ENCODE results near the gene CALN1.

CALN1 gene

GRCh38 chr7:72055426-72055825 is 356.7 kb downstream of the CALN1 start:
- H3K9ac ChIP-seq (ENCODE audit: low read length): no peak overlapping the region
- no peaks in the 10 kb centered on the region for H3K27me3 ChIP-seq (ENCODE audit: low read depth, low read length)
- H3K27ac ChIP-seq (ENCODE audit: low read length): no peak overlapping the region
- no peak overlapping the region for H2AFZ ChIP-seq (ENCODE audit: low read depth, low read length)
- no peaks in the 10 kb centered on the region for H3K79me2 ChIP-seq (ENCODE audit: low read length)
- H3K36me3 ChIP-seq (replicated peaks; ENCODE audit: low read depth, low read length): no peaks in the 10 kb centered on the region
- no peak overlapping the region for H3K4me3 ChIP-seq (ENCODE audit: low read length)
- no peaks in the 10 kb centered on the region for H3K9me3 ChIP-seq (ENCODE audit: insufficient read depth, low read length)
- TF ChIP-seq EZH2phosphoT487 (IDR thresholded peaks at IDR 0.05; ENCODE audit: low read depth): no peak
- TF ChIP-seq, protein P1, sequence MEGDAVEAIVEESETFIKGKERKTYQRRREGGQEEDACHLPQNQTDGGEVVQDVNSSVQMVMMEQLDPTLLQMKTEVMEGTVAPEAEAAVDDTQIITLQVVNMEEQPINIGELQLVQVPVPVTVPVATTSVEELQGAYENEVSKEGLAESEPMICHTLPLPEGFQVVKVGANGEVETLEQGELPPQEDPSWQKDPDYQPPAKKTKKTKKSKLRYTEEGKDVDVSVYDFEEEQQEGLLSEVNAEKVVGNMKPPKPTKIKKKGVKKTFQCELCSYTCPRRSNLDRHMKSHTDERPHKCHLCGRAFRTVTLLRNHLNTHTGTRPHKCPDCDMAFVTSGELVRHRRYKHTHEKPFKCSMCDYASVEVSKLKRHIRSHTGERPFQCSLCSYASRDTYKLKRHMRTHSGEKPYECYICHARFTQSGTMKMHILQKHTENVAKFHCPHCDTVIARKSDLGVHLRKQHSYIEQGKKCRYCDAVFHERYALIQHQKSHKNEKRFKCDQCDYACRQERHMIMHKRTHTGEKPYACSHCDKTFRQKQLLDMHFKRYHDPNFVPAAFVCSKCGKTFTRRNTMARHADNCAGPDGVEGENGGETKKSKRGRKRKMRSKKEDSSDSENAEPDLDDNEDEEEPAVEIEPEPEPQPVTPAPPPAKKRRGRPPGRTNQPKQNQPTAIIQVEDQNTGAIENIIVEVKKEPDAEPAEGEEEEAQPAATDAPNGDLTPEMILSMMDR (IDR thresholded peaks at IDR 0.05; ENCODE audit: low read depth, low read length): no peak
- no peaks in the 10 kb centered on the region for H3K4me1 ChIP-seq (ENCODE audit: low read length)
- no peaks in the 10 kb centered on the region for H4K20me1 ChIP-seq (ENCODE audit: insufficient read depth, low read length)
- H3K4me2 ChIP-seq (ENCODE audit: low read length): no peak overlapping the region

- Histone ChIP-seq H3K27me3 (ENCODE audit: low read depth, low read length) (no peaks in the 10 kb centered on the region), H3K36me3 (replicated peaks; ENCODE audit: low read depth, low read length) (no peaks in the 10 kb centered on the region), H3K27ac (ENCODE audit: low read length) (no peak overlapping the region), H3K4me3 (ENCODE audit: low read length) (no peak overlapping the region), H3K9me3 (ENCODE audit: insufficient read depth, low read length) (no peaks in the 10 kb centered on the region), H3K4me1 (ENCODE audit: low read length) (no peaks in the 10 kb centered on the region), H2AFZ (ENCODE audit: low read depth, low read length) (no peak overlapping the region), H4K20me1 (ENCODE audit: insufficient read depth, low read length) (no peaks in the 10 kb centered on the region), H3K4me2 (ENCODE audit: low read length) (no peak overlapping the region), H3K9ac (ENCODE audit: low read length) (no peak overlapping the region), H3K79me2 (ENCODE audit: low read length) (no peaks in the 10 kb centered on the region)
- TF ChIP-seq EZH2phosphoT487 (IDR thresholded peaks at IDR 0.05; ENCODE audit: low read depth): no peak
- TF ChIP-seq, protein P1 (IDR thresholded peaks at IDR 0.05; ENCODE audit: low read depth, low read length): no peak
Observed at GRCh38 chr7:72053292-72053691, 358.8 kb downstream of the CALN1 start.

- Histone ChIP-seq H3K4me2 (ENCODE audit: low read length) (no peak overlapping the region), H3K4me1 (ENCODE audit: low read length) (no peaks in the 10 kb centered on the region), H2AFZ (ENCODE audit: low read depth, low read length) (no peak overlapping the region), H3K4me3 (ENCODE audit: low read length) (no peak overlapping the region), H3K36me3 (replicated peaks; ENCODE audit: low read depth, low read length) (no peaks in the 10 kb centered on the region), H4K20me1 (ENCODE audit: insufficient read depth, low read length) (no peaks in the 10 kb centered on the region), H3K27ac (ENCODE audit: low read length) (no peak overlapping the region), H3K79me2 (ENCODE audit: low read length) (no peaks in the 10 kb centered on the region), H3K27me3 (ENCODE audit: low read depth, low read length) (no peaks in the 10 kb centered on the region), H3K9ac (ENCODE audit: low read length) (no peak overlapping the region), H3K9me3 (ENCODE audit: insufficient read depth, low read length) (no peaks in the 10 kb centered on the region)
- TF ChIP-seq, protein P1 (IDR thresholded peaks at IDR 0.05; ENCODE audit: low read depth, low read length): no peak
- no peak for TF ChIP-seq EZH2phosphoT487 (IDR thresholded peaks at IDR 0.05; ENCODE audit: low read depth)
Observed at GRCh38 chr7:72048420-72048819, 363.7 kb downstream of the CALN1 start.

DNA sequence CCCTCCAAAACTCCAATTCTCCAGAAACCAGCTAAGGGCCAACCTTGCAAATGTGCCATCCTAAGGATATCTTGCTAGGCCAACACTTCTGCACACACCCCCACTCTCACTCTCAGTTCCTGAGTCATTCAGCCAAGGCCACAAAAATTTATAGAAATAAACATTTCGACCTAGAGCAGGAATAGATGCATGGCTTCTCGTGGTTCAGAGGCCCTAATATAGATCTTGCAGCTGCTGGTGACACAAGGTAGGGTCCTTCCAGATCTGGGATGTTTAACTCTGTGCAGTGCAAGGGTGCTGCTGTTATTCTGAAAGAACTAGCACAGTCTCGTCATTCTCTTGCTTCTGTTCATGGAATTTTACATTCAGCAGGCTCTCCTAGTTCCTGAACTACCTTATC is 369.3 kb downstream of the CALN1 start:
- H3K27me3 ChIP-seq (ENCODE audit: low read depth, low read length): no peaks in the 10 kb centered on the region
- H3K9ac ChIP-seq (ENCODE audit: low read length): no peak overlapping the region
- H3K4me1 ChIP-seq (ENCODE audit: low read length): no peaks in the 10 kb centered on the region
- H3K36me3 ChIP-seq (replicated peaks; ENCODE audit: low read depth, low read length): no peaks in the 10 kb centered on the region
- no peak overlapping the region for H3K27ac ChIP-seq (ENCODE audit: low read length)
- H4K20me1 ChIP-seq (ENCODE audit: insufficient read depth, low read length): no peaks in the 10 kb centered on the region
- H3K4me2 ChIP-seq (ENCODE audit: low read length): no peak overlapping the region
- no peaks in the 10 kb centered on the region for H3K9me3 ChIP-seq (ENCODE audit: insufficient read depth, low read length)
- H3K79me2 ChIP-seq (ENCODE audit: low read length): no peaks in the 10 kb centered on the region
- H2AFZ ChIP-seq (ENCODE audit: low read depth, low read length): no peak overlapping the region
- no peak overlapping the region for H3K4me3 ChIP-seq (ENCODE audit: low read length)
- TF ChIP-seq, protein P1 (IDR thresholded peaks at IDR 0.05; ENCODE audit: low read depth, low read length): no peak
- no peak for TF ChIP-seq EZH2phosphoT487 (IDR thresholded peaks at IDR 0.05; ENCODE audit: low read depth)
